H7 (cell line): ENCODE data around the gene ATRN. TPM values are rescaled to one million over a fixed set of nuclear protein-coding genes. Genes with fewer than 3 reads are reported as not detected.

Source experiments
- DNase-seq: peaks from one replicate; pipeline ENCODE4 v3.0.0; 2012
- H3K27me3 ChIP-seq: 2 replicates; pipeline ENCODE4 v1.6.0; 2011; ENCODE audit warnings: mild to moderate bottlenecking, low read length; ENCODE audit not compliant: control insufficient read depth, insufficient read depth
- H3K36me3 ChIP-seq: replicated peaks from 2 replicates; pipeline ENCODE4 v1.5.1; 2011; ENCODE audit warnings: low read length; ENCODE audit not compliant: control insufficient read depth, insufficient read depth
- H3K4me3 ChIP-seq: 2 replicates; pipeline ENCODE4 v1.5.1; 2011; ENCODE audit warnings: low read depth, mild to moderate bottlenecking, control low read depth, low read length, moderate library complexity; ENCODE audit not compliant: insufficient read depth
- total RNA-seq: library from RNA; depleted of rRNA; stranded (reverse); fragments of >200 nt; shearing (Covaris generic); gene quantifications from 2 replicates; pipeline ENCODE4 v1.2.3, GENCODE V29; 2014

Gene ATRN
- total RNA-seq, 1 experiment from 2014 or later: 11.5 TPM

DNA sequence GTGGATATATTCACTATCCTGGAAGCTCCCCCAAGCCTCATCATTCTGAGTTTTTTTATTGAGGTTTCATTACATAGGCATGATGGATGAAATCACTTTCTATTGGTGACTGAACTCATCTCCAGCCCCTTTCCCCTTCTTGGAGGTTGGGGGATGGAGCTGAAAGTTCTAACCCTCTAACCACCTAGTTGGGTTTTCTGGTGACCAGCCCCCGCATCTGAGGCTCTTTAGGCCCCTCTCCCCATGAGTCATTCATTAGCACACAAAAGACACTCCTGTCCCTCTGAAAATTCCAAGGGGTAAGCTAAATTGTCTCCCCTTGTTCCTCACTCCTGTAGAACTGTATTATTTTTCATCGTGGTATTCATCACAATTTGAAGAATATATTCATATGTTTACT lies 159.1 kb downstream of the ATRN start:
- DNase-seq: no peak
- Histone ChIP-seq H3K27me3 (no peaks in the 10 kb centered on the region), H3K4me3 (no peak overlapping the region), H3K36me3 (no peaks in the 10 kb centered on the region; the same call in 1 of the 2 replicates)

DNA sequence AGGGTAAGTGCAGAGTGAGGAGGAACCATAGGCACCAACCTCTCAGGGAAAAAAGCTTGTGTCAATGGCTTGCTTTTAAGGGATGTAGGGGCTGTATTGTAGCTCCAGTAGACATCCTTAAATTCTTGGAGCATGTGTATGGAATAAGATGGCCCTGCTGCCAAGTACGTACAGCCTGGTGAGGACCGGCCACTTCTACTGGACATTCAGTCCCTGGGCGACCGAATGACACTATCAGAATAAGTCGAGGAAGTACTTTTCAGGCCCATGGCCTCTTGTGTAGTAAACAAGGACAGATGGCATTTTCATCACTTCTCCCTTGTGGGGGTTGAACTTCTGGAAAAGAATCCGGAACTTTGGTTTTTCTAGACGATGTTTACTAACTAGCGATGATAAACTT lies 159.6 kb downstream of the ATRN start:
- DNase-seq: no peak
- no peaks in the 10 kb centered on the region; the same call in 1 of the 2 replicates for H3K36me3 ChIP-seq
- no peaks in the 10 kb centered on the region for H3K27me3 ChIP-seq
- no peak overlapping the region for H3K4me3 ChIP-seq

DNA sequence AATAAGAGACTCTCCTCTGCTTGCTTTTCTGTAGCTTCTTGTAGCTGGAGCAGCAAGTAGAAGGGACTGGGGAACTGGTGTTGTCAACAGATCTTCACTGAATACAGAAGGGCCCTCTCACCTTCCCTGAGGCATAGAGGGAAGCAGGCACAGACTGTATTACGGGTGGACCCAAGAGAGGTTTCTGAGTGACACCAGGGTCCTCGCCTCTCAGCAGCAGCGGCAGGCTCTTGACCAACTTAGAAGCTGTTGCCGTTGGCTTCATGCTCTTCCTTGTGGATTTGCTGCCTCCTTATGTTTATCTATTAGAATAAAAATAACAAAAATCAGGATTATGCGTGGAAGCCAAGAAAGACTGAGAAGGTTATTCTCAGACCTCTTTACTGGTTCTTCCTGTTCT lies 160.7 kb downstream of the ATRN start:
- Histone ChIP-seq H3K4me3 (no peak overlapping the region), H3K27me3 (no peaks in the 10 kb centered on the region), H3K36me3 (no peaks in the 10 kb centered on the region; the same call in 1 of the 2 replicates)
- DNase-seq: no peak

DNA sequence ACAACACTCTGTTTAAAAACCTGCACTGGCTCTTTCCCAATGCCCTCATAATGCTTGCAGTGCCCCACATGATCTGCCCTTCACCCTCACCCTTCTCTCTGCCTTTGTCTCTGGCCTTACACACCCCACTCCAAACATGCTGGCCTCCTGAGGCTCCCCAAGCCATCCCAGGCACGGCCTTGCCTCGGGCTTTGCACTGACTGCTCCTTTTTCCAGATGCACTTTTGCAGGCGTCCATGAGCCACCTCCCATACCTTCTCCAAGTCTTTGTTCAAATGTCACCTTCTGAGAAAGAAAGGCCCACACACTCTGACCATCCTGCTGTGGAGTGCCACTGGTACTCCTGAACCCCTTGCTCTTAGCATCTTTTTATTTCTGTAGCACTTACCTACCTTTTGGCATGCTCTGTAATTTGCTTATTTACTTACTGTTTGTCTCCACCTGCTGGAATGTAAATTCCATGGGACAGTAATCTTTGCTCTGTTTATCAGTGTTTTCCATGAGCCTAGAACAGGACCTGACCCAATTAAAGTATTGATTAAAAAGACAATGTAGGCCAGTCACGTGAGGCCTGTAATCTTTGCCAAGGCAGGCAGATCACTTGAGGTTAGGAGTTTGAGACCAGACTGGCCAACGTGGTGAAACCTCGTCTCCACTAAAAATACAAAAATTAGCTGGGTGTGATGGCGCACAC lies 161.6 kb downstream of the ATRN start:
- H3K4me3 ChIP-seq: no peak overlapping the region
- DNase-seq: no peak

DNA sequence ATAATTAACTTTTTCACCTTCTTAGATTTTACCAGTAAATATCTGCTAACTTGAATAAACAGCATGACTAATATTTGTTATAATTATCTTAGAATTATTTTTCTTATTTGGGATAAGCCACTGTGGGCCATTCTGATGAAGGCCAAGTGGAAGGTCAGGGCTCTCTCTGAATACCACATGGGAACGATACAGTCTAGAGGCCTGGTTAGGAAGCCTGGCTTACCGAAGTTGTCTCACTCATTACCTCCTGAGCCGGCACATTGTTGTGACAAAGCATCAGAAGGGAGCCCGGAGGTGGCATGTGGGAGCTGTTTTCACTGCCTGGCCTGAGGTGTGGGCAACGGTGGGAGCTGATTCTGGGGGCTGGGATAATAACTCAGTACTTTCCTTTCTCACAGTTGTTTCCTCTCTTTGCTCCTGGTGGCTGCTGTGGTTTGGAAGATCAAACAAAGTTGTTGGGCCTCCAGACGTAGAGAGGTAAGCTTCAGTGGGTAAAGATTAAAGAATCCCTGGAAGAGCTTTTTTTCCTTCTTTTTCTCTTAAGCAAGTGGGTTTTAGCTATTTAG lies 163.2 kb downstream of the ATRN start:
- H3K4me3 ChIP-seq: no peak overlapping the region
- no peak for DNase-seq
- H3K27me3 ChIP-seq: no peaks in the 10 kb centered on the region
- H3K36me3 ChIP-seq: no peaks in the 10 kb centered on the region

More for the DNA sequence above, 161.6 kb downstream of the ATRN start:
- H3K36me3 ChIP-seq: no peaks in the 10 kb centered on the region; the same call in 1 of the 2 replicates
- no peaks in the 10 kb centered on the region for H3K27me3 ChIP-seq

DNA sequence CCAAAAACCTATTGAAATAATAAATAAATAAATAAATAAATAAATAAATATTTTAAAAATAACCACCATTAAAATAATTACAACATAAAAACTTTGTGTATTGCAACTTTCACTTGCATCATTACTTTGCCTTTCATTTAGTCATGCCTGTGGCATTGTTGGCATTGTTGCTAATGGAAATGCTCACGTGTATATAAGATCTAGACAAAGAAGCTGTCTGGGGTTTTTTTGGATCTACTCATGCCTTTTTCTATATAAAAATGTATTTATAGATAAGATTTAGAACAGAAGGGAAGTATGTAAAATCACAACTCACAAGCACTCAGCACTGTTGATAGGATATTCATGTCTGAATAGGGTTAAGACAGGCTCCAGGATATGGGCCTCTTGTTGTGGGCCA lies 164.5 kb downstream of the ATRN start:
- DNase-seq: no peak
- Histone ChIP-seq H3K4me3 (no peak overlapping the region), H3K27me3 (no peaks in the 10 kb centered on the region), H3K36me3 (no peaks in the 10 kb centered on the region)

DNA sequence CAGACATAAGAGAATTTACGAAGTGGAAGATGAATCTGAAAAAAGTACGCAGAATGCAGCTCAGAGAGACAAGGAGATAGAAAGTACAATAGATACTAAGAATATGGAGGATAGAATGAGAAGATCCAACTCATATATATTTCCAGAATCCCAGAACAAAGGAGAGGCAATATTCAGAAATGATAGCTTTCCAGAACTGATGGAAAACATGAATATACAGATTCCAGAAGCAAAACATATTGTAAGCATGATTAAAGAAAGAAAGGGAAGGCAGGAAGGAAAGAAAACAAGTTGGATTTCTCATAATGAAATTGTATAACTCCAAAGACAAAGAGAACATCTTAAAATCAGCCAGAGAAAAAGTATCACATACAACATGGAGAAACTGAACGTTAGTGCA lies 169.4 kb downstream of the ATRN start:
- no peak for DNase-seq
- Histone ChIP-seq H3K4me3 (no peak overlapping the region), H3K27me3 (no peaks in the 10 kb centered on the region)

DNA sequence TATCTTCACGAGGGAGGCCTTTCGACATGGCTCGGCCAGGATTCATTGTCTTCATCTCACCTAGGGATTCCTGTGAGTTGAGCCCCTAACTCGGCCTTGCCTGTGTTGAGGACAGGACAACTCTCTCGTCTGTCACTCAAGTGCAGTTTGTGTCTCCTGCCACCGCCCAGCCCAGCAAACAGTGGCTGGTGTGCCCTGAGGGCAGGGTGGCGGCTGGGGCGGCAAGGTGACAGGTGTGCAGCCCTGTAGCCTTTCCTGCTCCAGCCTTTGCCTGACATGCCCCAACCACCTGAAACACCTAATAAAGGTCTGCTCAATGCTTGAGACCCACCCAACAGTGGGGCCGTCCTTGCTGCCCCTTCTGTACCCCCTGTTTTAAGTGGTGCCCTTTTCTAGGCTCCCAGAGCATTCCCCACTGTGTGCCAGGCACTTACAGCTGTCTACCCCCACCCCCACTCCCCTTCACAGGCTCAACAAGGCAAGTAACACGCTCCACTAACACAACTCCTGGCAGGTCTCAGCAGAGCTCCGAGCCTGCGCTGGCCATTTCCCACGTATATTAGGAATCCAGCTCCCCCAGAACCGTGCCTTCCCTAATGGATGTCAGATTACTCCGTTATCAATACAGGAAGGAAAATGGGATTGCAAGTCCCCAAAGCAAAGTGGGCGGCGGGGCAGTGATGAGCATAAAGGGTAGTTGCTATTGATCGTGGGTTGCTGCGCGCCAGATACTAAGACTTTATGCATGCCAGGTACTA lies 174.7 kb downstream of the ATRN start:
- DNase-seq: no peak
- H3K27me3 ChIP-seq: no peaks in the 10 kb centered on the region
- H3K36me3 ChIP-seq: no peaks in the 10 kb centered on the region; the same call in none of the 2 replicates
- no peak overlapping the region for H3K4me3 ChIP-seq

More for the DNA sequence above, 169.4 kb downstream of the ATRN start:
- H3K36me3 ChIP-seq: no peaks in the 10 kb centered on the region

DNA sequence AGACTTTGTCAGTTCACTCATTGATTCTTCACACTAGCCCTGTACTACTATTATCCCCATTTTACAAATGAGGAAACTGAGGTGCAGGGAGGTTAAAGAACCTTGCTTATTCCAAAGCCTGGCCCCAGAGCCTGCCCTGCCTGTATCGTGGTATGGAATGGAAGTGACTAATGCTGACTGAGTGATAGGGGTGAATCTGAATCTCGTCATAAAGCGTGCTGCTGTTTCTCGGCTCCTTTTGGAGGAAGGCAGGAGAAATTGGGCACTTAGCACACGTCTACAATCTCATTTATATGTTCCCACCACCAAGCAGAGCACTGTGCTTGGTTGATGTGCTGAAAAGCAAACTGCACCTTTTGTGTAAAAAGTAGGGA lies 175.2 kb downstream of the ATRN start:
- no peak for DNase-seq
- no peaks in the 10 kb centered on the region; the same call in none of the 2 replicates for H3K36me3 ChIP-seq
- H3K4me3 ChIP-seq: no peak overlapping the region
- no peaks in the 10 kb centered on the region for H3K27me3 ChIP-seq

DNA sequence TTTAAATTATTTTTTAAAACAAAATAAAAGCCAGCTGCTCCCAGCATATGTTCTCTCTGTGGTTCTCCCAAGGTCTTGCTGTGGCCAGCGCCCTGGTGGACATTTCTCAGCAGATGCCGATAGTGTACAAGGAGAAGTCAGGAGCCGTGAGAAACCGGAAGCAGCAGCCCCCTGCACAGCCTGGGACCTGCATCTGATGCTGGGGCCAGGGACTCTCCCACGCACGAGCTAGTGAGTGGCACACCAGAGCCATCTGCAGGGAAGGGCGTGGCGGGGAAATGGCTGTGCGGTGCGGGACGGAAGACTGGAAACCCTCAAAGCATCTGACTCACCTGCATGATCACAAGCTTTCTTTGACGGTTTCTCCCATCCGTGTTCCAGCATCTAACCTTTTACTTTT lies 175.8 kb downstream of the ATRN start:
- no peaks in the 10 kb centered on the region for H3K27me3 ChIP-seq
- H3K36me3 ChIP-seq: no peaks in the 10 kb centered on the region; the same call in none of the 2 replicates
- no peak for DNase-seq
- no peak overlapping the region for H3K4me3 ChIP-seq

DNA sequence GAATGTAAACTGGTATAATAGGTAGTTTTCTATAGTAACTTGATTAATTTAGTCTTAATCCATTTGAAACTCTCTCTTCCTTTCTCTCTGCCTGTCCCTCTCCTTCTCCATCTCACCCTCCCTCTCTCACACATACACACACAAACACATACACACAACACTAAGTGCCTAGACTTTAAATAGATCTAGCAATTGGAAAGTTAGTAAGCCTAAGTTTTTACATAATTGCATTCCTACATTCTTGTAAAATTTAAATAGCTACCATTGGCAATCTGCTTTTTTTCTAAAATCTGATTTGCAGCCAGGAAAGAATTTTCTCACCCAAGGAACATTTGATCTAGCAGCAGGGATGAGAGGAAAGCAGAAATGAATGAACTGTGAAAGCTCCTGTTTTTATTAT lies 176.7 kb downstream of the ATRN start:
- no peaks in the 10 kb centered on the region; the same call in none of the 2 replicates for H3K36me3 ChIP-seq
- no peak overlapping the region for H3K4me3 ChIP-seq
- DNase-seq: no peak
- no peaks in the 10 kb centered on the region for H3K27me3 ChIP-seq

DNA sequence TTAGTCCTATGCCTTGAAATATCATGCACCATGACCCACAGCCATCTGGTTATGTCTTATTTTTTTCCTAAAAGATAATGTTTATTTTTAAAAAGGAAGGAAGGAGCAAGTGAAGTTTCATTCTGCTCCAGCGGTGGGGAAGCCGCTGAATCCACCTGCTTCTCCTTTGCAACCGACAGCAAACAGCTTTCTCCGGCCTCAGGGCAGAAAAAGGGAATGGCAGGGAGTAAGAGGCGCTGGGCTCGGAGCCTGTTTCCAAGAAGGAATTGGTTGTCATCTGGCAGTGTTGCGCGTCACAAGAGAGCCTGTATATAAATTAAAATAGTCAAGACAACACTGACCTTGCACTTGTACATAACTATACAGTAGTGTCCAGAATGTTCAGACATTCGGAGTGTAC lies 178.1 kb downstream of the ATRN start:
- Histone ChIP-seq H3K27me3 (no peaks in the 10 kb centered on the region), H3K4me3 (no peak overlapping the region), H3K36me3 (no peaks in the 10 kb centered on the region; the same call in none of the 2 replicates)
- DNase-seq: no peak

DNA sequence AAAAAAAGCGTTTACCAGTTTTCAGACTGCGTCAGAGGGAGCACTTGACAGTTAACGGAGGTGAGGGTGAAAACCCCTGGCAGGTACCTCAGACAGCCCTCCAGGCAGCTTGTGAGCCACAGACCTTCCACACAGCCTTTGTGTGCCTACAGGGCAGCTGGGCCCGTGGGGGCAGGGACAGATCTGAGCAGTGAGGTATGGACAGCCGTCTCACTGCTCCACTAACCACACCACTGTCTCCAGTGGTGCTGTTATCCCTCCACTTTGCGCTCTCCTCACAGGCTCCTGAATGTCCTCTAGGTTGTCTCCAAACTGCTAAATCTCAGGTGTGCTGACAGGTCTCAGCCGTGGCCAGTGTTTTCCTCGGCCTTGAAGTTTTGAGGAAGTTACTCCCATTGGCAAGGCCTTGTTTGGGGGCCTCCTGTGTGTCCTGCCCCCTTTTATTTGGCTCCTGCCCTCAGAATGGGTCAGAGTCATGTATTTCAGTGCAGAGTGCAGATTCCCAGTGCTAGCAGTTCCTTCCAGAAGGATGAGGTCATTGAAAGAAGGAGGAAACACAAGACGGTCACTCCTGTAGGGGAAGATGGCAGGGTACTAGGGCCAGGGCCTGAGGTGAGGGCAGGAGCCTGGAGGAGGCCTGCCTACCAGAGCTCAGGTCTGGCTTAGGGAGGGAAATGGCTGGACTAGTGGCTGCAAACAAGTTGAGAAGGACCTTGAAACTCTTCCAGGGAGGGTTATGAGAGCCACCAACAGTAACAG lies 180.6 kb downstream of the ATRN start:
- Histone ChIP-seq H3K4me3 (no peak overlapping the region), H3K27me3 (no peaks in the 10 kb centered on the region), H3K36me3 (no peaks in the 10 kb centered on the region; the same call in none of the 2 replicates)
- no peak for DNase-seq

DNA sequence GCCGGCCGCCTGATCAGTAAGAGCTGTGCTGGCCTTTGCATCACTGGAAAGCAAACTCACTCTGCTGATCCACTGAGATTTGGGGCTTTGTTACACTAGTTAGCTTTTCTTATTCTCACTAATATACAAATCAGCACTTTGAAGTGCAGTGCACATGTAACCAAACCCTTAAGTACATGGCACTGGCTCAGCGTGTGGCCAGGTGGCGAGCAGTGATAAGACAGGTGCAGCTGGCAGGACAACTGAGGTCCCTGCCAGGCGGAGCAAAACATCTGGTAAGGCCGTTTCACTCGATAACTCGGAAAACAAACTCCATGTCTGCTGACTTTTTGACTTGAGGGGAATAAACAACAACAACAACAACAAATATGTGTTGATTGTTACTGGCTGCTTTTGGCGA lies 181.4 kb downstream of the ATRN start:
- no peak for DNase-seq
- Histone ChIP-seq H3K4me3 (no peak overlapping the region), H3K36me3 (no peaks in the 10 kb centered on the region; the same call in none of the 2 replicates), H3K27me3 (no peaks in the 10 kb centered on the region)
